K562 (cell line): ENCODE data around the gene DHX57.
A peak's percentile ranks its signal among the peaks of the same experiment; 100 is the strongest.

ENCODE experiments used
- EP300 ChIP-seq: IDR thresholded peaks from 2 replicates; pipeline ENCODE4 v1.6.1; 2012; ENCODE audit warnings: low read length, improper control_type of control experiment
- EZH2 ChIP-seq: IDR thresholded peaks from 2 replicates; pipeline ENCODE4 v1.6.1; 2012; ENCODE audit warnings: low read depth, mild to moderate bottlenecking, inconsistent platforms, low read length, borderline replicate concordance
- FOXA3 ChIP-seq, 2 experiments: fragments of 450-650 bp in 1 of 2; sonication (generic) in 1 of 2; formaldehyde crosslinking; IDR thresholded peaks in 1 of 2; conservative IDR thresholded peaks in 1 of 2; 2 replicates each; pipeline versions ENCODE4 v1.4.0 to v1.8.0; 2020 to 2022; ENCODE audit warnings: mild to moderate bottlenecking in 2 of 2, missing genetic modification reagents in 1 of 2
- GTF2F1 ChIP-seq: IDR thresholded peaks from 2 replicates; pipeline ENCODE4 v1.6.1; 2011; ENCODE audit warnings: low read depth, low read length, improper control_type of control experiment
- HNRNPK ChIP-seq: fragments of 200-400 bp; formaldehyde crosslinking; IDR thresholded peaks from one replicate; pipeline ENCODE4 v1.6.1; 2018; ENCODE audit warnings: mild to moderate bottlenecking, low read depth, low read length; ENCODE audit not compliant: poor library complexity, severe bottlenecking
- L3MBTL2 ChIP-seq: fragments of 450-650 bp; IDR thresholded peaks from 2 replicates; pipeline ENCODE4 v1.6.1; 2016; ENCODE audit warnings: mild to moderate bottlenecking, moderate library complexity
- SAP30 ChIP-seq: fragments of 200-600 bp; sonication (generic); IDR thresholded peaks from 2 replicates; pipeline ENCODE4 v1.6.1; 2012; ENCODE audit warnings: borderline replicate concordance, low read depth, mild to moderate bottlenecking, moderate library complexity, low read length, control low read depth, inconsistent platforms; ENCODE audit not compliant: insufficient read depth, poor library complexity, severe bottlenecking
- ZBTB17 ChIP-seq: fragments of 450-650 bp; formaldehyde crosslinking; IDR thresholded peaks from 2 replicates; pipeline ENCODE4 v1.4.0; 2020; ENCODE audit warnings: mild to moderate bottlenecking
- TF ChIP-seq, protein P1 (sequence below): fragments of 250-450 bp; sonication (Bioruptor Pico); IDR thresholded peaks from 2 replicates; pipeline ENCODE4 v1.8.0; 2022; ENCODE audit warnings: moderate library complexity, mild to moderate bottlenecking, inconsistent platforms

DNA sequence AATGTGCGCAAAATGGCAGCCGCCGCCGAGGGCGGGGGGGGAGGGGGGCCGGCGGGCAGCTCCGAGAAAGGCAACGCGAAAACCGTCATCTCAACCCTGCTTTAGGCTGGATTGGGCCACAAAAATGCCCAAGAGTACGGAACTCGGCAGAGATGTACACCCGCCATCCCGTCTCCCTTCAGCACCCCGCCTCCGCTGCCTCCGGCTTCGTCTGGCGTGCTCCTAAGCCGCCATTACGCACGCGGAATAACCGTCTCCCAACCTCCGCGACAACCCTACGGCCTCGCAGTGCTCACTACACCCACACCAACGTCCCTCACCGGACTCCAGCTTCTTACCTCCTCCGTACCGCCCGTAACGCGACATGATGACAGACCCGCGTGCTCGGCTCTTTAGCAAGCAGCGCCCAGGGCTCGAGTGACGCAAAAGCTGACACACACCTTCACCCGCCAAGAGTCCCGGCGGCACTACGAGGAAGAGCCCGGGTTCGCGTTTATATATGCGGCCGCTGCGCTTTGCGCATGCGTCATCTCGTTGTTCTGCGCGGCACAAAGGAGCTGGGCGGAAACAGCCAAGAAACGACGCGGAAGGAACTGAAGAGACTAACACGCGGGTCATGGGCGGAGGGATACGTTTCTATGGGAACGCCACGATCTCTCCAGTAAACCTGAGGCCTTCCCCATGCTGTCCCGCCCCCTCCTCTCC is 124.7 kb downstream of the DHX57 start, which contains the start of gene SRSF7:
- TF ChIP-seq SAP30 (peak; percentile 95), EZH2 (no peak), ZBTB17 (CRISPR knock-in tag) (peak; percentile 57; the same call in 1 of the 2 replicates), EP300 (peak; percentile 25), FOXA3 (CRISPR knock-in tag; conservative IDR thresholded peaks at IDR 0.05 in 1 of 2, IDR thresholded peaks at IDR 0.05 in 1 of 2) (peak in 1 of 2 experiments; percentile 80; a peak in 2 of 4 replicates), HNRNPK (no peak), GTF2F1 (peak; percentile 98), L3MBTL2 (peak; percentile 92)
- TF ChIP-seq, protein P1, sequence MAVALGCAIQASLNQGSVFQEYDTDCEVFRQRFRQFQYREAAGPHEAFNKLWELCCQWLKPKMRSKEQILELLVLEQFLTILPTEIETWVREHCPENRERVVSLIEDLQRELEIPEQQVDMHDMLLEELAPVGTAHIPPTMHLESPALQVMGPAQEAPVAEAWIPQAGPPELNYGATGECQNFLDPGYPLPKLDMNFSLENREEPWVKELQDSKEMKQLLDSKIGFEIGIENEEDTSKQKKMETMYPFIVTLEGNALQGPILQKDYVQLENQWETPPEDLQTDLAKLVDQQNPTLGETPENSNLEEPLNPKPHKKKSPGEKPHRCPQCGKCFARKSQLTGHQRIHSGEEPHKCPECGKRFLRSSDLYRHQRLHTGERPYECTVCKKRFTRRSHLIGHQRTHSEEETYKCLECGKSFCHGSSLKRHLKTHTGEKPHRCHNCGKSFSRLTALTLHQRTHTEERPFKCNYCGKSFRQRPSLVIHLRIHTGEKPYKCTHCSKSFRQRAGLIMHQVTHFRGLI (CRISPR knock-in tag): no peak
